ENCODE measurements around the gene CEBPG. TPM values are rescaled to one million over a fixed set of nuclear protein-coding genes. Genes with fewer than 3 reads are reported as not detected.

CEBPG gene
- total RNA-seq, 1 donor from 2014 or later, result 13.0 TPM

DNA sequence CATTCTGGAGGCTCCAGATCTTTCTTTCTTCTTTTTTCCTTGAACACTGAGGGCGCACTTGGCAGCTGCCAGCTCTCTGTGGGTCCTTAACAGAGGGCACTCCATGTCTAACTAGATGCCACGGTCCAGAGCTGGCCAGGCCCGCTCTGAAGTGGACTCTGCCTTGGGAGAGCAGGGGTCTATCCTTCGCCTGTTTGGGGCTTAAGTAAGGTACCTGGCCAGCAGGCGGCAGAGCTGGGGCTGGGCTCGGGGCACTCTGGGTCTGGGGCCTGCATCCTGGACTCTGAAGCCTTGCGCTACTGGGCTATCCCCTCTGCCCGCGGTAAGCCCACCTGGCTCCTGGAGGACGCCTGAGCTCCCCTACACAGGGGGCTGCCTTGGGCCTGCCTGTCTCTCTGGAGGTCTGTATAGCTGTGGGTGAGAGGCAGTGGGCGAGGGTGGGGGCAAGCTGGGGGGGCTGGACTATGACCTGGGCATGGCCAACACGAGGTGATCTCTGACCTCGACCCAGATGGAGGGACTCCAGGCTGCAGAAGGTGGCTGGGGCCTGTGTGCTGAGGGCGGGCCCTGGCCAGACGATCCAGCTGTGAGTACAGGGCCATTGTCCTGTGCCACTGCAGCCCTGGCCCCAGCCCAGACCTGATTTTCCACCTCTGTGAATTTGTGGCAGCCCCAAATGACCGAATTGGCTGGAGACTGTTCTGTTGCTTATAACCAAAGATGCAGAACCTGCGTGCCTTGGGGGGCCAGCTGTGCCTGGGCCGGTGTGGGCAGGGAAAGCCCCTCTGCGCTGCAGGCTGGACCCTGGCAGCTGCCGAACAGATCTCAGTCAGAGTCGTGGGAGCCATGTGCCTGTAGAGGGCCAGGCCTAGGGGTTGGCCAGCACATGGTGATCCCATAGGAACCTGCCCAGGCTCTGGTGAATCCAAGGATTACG, 26.5 kb downstream of the CEBPG start:
- Histone ChIP-seq H3K9me3 (replicated peaks) (no peaks in the 10 kb centered on the region), H3K4me3 (no peak overlapping the region), H3K27ac (replicated peaks) (no peak overlapping the region), H3K27me3 (ENCODE audit: low read depth) (no peaks in the 10 kb centered on the region), H3K36me3 (no peaks in the 10 kb centered on the region), H3K4me1 (peaks cover 41% of the 10 kb centered on the region)
- intact Hi-C loops (cut with micrococcal nuclease), result no loop called here
- TF ChIP-seq, protein P1, sequence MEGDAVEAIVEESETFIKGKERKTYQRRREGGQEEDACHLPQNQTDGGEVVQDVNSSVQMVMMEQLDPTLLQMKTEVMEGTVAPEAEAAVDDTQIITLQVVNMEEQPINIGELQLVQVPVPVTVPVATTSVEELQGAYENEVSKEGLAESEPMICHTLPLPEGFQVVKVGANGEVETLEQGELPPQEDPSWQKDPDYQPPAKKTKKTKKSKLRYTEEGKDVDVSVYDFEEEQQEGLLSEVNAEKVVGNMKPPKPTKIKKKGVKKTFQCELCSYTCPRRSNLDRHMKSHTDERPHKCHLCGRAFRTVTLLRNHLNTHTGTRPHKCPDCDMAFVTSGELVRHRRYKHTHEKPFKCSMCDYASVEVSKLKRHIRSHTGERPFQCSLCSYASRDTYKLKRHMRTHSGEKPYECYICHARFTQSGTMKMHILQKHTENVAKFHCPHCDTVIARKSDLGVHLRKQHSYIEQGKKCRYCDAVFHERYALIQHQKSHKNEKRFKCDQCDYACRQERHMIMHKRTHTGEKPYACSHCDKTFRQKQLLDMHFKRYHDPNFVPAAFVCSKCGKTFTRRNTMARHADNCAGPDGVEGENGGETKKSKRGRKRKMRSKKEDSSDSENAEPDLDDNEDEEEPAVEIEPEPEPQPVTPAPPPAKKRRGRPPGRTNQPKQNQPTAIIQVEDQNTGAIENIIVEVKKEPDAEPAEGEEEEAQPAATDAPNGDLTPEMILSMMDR (IDR thresholded peaks at IDR 0.05; ENCODE audit: borderline replicate concordance), result no peak
- DNase-seq, result no peak

DNA sequence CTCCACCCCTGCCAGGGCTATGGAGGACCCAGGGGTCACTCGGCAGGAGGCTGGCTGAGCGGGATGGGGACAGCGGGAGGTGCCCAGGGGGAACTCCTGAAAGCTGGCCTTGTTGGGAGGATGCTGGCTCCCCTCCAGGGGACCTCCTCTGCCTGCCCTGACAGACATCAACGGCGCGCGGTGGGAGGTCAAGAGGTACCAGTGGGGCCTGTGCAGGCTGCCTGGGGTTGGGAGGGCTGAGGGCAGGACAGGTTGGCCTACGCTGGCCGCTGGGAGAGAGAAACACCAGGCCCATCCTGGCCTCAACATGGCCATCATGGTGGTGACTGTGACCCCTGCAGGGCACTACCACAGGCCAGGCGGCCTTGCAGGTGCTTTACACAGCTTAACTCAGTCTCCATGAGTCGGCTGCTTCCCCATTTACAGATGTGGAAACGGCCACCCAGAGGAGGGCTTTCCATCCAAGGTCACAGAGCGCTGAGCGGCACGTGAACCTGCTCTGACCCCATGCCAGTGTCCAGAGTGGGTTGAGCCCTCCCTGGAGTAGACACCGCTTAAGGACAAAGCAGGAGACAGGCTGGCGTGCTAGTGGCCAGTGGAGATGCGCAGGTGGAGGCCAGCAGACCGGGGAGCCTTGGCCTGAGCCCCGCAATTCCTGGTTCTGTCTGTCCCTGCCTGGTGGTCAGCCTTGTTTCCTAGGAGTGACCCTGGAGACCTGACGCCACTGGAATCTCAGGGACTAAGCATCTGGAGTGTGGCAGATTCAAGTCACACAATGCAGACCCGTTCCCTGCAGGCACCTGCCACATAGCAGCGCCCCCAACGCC, 27.6 kb downstream of the CEBPG start:
- Histone ChIP-seq H3K27ac (replicated peaks) (no peak overlapping the region), H3K27me3 (ENCODE audit: low read depth) (no peaks in the 10 kb centered on the region), H3K4me1 (peaks cover 40% of the 10 kb centered on the region), H3K4me3 (no peak overlapping the region), H3K36me3 (no peaks in the 10 kb centered on the region), H3K9me3 (replicated peaks) (no peaks in the 10 kb centered on the region)
- intact Hi-C loops (cut with micrococcal nuclease), result no loop called here
- TF ChIP-seq, protein P1 (IDR thresholded peaks at IDR 0.05; ENCODE audit: borderline replicate concordance), result no peak
- no peak for DNase-seq

DNA sequence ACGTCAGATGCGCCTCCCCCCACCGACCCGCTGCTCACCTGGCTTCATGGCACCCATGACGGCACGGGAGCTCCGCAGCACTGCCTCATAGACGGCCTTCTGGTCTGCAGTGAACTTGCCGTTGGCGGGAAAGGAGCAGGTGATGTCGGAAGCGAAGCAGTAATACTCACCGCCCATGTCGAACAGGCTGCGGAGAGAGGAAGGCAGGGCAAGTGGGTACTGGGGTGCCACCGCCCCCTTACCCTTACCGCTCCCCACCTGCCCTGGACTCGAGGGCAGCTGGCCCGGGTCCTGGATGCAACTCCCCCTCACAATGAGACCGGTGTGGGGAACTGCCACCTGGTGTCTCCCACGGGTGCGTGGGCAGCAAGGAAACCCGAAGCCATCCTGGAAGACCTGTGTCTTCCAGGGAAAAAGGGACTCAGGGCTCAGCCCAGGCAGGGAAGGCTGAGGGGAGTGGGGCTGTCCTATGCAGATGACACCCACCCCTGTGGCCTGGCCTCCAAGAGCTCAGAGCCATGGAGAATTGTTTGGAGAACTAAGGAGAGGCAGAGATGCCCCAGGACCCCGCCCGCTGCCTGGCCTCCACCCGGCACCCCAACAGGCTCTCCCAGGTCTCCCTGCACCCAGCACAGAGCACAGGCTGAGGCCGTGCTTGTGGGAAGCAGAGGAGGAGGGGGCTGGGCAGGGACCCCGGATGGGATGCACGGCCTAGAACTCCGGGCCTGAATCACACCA, 28.3 kb downstream of the CEBPG start:
- intact Hi-C loops (cut with micrococcal nuclease), result no loop called here
- Histone ChIP-seq H3K9me3 (replicated peaks) (no peaks in the 10 kb centered on the region), H3K36me3 (no peaks in the 10 kb centered on the region), H3K4me1 (peaks cover 40% of the 10 kb centered on the region), H3K4me3 (no peak overlapping the region), H3K27me3 (ENCODE audit: low read depth) (no peaks in the 10 kb centered on the region), H3K27ac (replicated peaks) (no peak overlapping the region)
- TF ChIP-seq, protein P1 (IDR thresholded peaks at IDR 0.05; ENCODE audit: borderline replicate concordance), result no peak
- DNase-seq, result no peak

DNA sequence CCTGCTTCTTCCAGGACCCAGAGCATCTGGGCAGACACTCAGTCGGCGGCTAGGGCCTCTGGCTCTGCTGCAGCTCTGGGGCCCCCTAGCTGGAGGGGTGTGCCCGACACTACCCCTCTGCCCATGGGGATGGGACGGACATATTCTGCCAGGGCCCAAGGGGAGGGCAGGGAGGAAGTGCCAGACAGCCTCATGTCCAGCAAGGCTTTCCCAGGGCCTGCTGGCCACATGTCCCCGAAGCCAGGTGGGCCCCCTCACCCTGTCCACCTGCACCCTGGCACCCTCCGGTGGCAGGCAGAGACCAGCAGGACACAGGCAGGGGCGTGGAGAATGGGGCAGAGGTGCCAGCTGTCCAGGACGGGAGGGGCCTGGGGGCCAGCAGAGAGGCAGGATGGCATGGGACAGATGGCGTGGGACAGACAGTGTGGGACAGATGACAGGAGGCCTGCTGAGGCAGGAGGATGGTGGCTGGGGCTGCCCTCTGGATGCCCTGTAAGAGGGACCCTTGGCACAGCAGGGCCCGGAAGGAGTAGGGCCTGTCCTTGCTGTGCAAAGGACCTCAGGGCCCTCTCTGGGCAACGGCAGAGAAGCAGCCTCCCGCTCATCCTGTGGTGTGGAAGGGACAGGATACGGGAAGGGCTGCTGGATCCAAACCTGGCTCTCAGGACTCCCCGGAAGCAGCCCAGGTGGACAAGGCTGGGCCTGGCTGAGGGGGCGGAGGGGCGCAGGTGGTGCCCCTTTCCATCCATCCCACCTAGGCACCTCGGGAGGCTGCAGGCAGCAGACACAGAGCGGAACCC, 29.1 kb downstream of the CEBPG start:
- DNase-seq, result no peak
- Histone ChIP-seq H3K27me3 (ENCODE audit: low read depth) (no peaks in the 10 kb centered on the region), H3K36me3 (no peaks in the 10 kb centered on the region), H3K9me3 (replicated peaks) (no peaks in the 10 kb centered on the region), H3K4me3 (no peak overlapping the region), H3K27ac (replicated peaks) (no peak overlapping the region), H3K4me1 (peaks cover 32% of the 10 kb centered on the region)
- intact Hi-C loops (cut with micrococcal nuclease), result no loop called here
- TF ChIP-seq, protein P1 (IDR thresholded peaks at IDR 0.05; ENCODE audit: borderline replicate concordance), result peak; percentile 25

All from left ventricle myocardium inferior (tissue), 1 donor.